HepG2 (cell line): ENCODE measurements around the gene SGPL1. TPM values are rescaled to one million over a fixed set of nuclear protein-coding genes. Genes with fewer than 3 reads are reported as not detected.

Experiments
- CBX1 ChIP-seq: IDR thresholded peaks from one replicate; pipeline ENCODE4 v1.6.1; 2016; ENCODE audit warnings: antibody characterized with exemption, low read depth
- HIVEP1 ChIP-seq: sonication (generic); formaldehyde crosslinking; IDR thresholded peaks from 2 replicates; pipeline ENCODE4 v1.4.0; 2020; ENCODE audit warnings: mild to moderate bottlenecking, missing genetic modification reagents
- MZF1 ChIP-seq: sonication (generic); formaldehyde crosslinking; IDR thresholded peaks from 2 replicates; pipeline ENCODE4 v1.8.1; 2023; ENCODE audit warnings: mild to moderate bottlenecking, missing genetic modification reagents, borderline replicate concordance
- NFKBIZ ChIP-seq: IDR thresholded peaks from 2 replicates; pipeline ENCODE4 v1.6.1; 2018; ENCODE audit warnings: missing genetic modification reagents, missing compliant biosample characterization
- SAFB2 ChIP-seq: sonication (generic); formaldehyde crosslinking; IDR thresholded peaks from 2 replicates; pipeline ENCODE4 v1.5.1; 2020; ENCODE audit warnings: missing genetic modification reagents, low read depth, mild to moderate bottlenecking, borderline replicate concordance
- SRSF4 ChIP-seq: fragments of 200-400 bp; formaldehyde crosslinking; IDR thresholded peaks from one replicate; pipeline ENCODE4 v1.6.1; 2018; ENCODE audit warnings: mild to moderate bottlenecking, low read depth, low read length, moderate library complexity; ENCODE audit not compliant: poor library complexity, severe bottlenecking
- TEAD3 ChIP-seq: optimal IDR thresholded peaks from 2 replicates; pipeline ENCODE3; 2016; ENCODE audit warnings: borderline replicate concordance
- XBP1 ChIP-seq: sonication (generic); formaldehyde crosslinking; IDR thresholded peaks from 2 replicates; pipeline ENCODE4 v1.5.0; 2020; ENCODE audit warnings: missing genetic modification reagents
- ZKSCAN8 ChIP-seq: IDR thresholded peaks from 2 replicates; pipeline ENCODE4 v1.6.1; 2016; ENCODE audit warnings: borderline replicate concordance, missing genetic modification reagents, missing compliant biosample characterization
- ZMAT3 ChIP-seq: sonication (generic); formaldehyde crosslinking; conservative IDR thresholded peaks from 2 replicates; pipeline ENCODE4 v1.7.0; 2021; ENCODE audit warnings: missing genetic modification reagents
- ZNF224 ChIP-seq: sonication (generic); formaldehyde crosslinking; IDR thresholded peaks from 2 replicates; pipeline ENCODE4 v1.5.0; 2020; ENCODE audit warnings: mild to moderate bottlenecking, missing genetic modification reagents
- ZNF225 ChIP-seq: sonication (generic); formaldehyde crosslinking; IDR thresholded peaks from 2 replicates; pipeline ENCODE4 v1.4.0; 2020; ENCODE audit warnings: mild to moderate bottlenecking, missing genetic modification reagents
- ZNF317 ChIP-seq: sonication (generic); formaldehyde crosslinking; IDR thresholded peaks from 2 replicates; pipeline ENCODE4 v1.5.0; 2020; ENCODE audit warnings: mild to moderate bottlenecking, missing genetic modification reagents
- ZNF501 ChIP-seq: sonication (generic); formaldehyde crosslinking; IDR thresholded peaks from 2 replicates; pipeline ENCODE4 v1.5.1; 2020; ENCODE audit warnings: mild to moderate bottlenecking, moderate library complexity, missing genetic modification reagents
- ZNF619 ChIP-seq: sonication (generic); formaldehyde crosslinking; IDR thresholded peaks from 2 replicates; pipeline ENCODE4 v1.4.0; 2020; ENCODE audit warnings: mild to moderate bottlenecking, missing genetic modification reagents
- polyA plus RNA-seq, 8 experiments: library from polyadenylated mRNA; depleted of rRNA in 3 of 8; stranded (reverse) in 7 of 8; unstranded in 1 of 8; fragments of >200 nt; fragmentation: Illumina TruSeq in 4 of 8; extraction: Trizol in 4 of 8; gene quantifications; 2 replicates each; pipeline versions ENCODE4 v1.2.1 to v1.2.3, GENCODE V29; 2011 to 2016; ENCODE audit warnings: low read depth in 4 of 8, missing spikeins in 1 of 8, mixed read lengths in 1 of 8; ENCODE audit not compliant: insufficient read depth in 1 of 8
- total RNA-seq, 5 experiments: library from RNA; depleted of rRNA; stranded (reverse); fragments of >200 nt; fragmentation: Illumina TruSeq; extraction: Trizol; gene quantifications; 2 replicates each; pipeline ENCODE4 v1.2.3, GENCODE V29; 2016; ENCODE audit warnings: low read depth in 1 of 5
- TF ChIP-seq, protein P1 (sequence below): sonication (generic); formaldehyde crosslinking; IDR thresholded peaks from 2 replicates; pipeline ENCODE4 v1.4.0; 2020; ENCODE audit warnings: low read depth, mild to moderate bottlenecking, missing genetic modification reagents
- TF ChIP-seq, protein P2 (sequence below): sonication (generic); formaldehyde crosslinking; IDR thresholded peaks from 2 replicates; pipeline ENCODE4 v1.4.0; 2020; ENCODE audit warnings: mild to moderate bottlenecking, missing genetic modification reagents
- TF ChIP-seq, protein P3 (sequence below): sonication (generic); formaldehyde crosslinking; conservative IDR thresholded peaks from 2 replicates; pipeline ENCODE4 v1.8.1; 2023; ENCODE audit warnings: missing genetic modification reagents
- TF ChIP-seq, protein P4 (sequence below): sonication (generic); formaldehyde crosslinking; conservative IDR thresholded peaks from 2 replicates; pipeline ENCODE4 v1.8.0; 2022; ENCODE audit warnings: low read depth, missing genetic modification reagents
- TF ChIP-seq, protein P5 (sequence below): sonication (generic); formaldehyde crosslinking; IDR thresholded peaks from 2 replicates; pipeline ENCODE4 v1.8.1; 2022; ENCODE audit warnings: mild to moderate bottlenecking, missing genetic modification reagents

The SGPL1 gene
- total and polyA plus RNA-seq, 2 of the 13 experiments (the other 11 are each of a cell fraction or from before 2014, with no cell fraction given), result 17.6 to 25.0 TPM

DNA sequence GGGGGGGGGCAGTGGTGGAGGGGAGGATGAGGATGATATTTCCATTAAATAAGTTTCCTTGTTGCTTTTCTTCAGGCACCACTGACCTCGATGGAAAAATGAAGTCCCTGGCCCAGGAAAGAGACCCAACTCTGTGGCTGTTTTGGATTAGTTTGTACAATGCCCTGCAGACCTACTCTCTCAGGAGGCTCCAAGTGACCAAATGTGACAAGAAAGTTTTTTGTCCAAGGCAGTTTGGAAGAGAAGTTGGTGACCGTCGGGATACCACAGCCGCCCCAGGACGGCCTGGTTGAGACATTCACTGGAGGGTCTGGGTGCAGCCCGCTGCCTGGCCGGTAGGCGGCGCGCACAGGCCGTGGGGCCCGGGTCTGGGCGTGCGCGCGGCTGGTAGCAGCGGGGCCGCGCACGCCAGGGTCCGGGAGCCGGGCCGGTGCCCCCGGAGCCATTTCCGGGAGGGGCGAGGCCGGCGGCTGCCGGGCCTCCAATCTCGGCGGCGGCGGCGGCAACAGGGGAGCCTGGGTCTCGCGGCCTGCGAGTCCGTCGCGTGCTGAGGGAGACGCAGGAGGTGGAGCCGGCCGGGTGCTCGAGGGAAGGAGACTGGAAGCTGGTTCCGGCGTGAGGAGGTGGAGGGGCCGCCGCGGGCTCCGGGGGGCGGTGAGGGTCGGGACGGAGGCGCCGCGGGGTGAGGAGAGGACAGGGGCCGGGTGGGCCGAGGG lies at the start of gene SGPL1 (continued):
- no peak for TF ChIP-seq NFKBIZ
- no peak for TF ChIP-seq CBX1
- no peak for TF ChIP-seq SRSF4
- no peak for TF ChIP-seq ZNF317 (CRISPR knock-in tag)
- TF ChIP-seq, protein P1, sequence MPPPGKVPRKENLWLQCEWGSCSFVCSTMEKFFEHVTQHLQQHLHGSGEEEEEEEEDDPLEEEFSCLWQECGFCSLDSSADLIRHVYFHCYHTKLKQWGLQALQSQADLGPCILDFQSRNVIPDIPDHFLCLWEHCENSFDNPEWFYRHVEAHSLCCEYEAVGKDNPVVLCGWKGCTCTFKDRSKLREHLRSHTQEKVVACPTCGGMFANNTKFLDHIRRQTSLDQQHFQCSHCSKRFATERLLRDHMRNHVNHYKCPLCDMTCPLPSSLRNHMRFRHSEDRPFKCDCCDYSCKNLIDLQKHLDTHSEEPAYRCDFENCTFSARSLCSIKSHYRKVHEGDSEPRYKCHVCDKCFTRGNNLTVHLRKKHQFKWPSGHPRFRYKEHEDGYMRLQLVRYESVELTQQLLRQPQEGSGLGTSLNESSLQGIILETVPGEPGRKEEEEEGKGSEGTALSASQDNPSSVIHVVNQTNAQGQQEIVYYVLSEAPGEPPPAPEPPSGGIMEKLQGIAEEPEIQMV (CRISPR knock-in tag), result no peak
- TF ChIP-seq ZNF619 (CRISPR knock-in tag), result no peak
- no peak for TF ChIP-seq ZNF501 (CRISPR knock-in tag)
- TF ChIP-seq, protein P2, sequence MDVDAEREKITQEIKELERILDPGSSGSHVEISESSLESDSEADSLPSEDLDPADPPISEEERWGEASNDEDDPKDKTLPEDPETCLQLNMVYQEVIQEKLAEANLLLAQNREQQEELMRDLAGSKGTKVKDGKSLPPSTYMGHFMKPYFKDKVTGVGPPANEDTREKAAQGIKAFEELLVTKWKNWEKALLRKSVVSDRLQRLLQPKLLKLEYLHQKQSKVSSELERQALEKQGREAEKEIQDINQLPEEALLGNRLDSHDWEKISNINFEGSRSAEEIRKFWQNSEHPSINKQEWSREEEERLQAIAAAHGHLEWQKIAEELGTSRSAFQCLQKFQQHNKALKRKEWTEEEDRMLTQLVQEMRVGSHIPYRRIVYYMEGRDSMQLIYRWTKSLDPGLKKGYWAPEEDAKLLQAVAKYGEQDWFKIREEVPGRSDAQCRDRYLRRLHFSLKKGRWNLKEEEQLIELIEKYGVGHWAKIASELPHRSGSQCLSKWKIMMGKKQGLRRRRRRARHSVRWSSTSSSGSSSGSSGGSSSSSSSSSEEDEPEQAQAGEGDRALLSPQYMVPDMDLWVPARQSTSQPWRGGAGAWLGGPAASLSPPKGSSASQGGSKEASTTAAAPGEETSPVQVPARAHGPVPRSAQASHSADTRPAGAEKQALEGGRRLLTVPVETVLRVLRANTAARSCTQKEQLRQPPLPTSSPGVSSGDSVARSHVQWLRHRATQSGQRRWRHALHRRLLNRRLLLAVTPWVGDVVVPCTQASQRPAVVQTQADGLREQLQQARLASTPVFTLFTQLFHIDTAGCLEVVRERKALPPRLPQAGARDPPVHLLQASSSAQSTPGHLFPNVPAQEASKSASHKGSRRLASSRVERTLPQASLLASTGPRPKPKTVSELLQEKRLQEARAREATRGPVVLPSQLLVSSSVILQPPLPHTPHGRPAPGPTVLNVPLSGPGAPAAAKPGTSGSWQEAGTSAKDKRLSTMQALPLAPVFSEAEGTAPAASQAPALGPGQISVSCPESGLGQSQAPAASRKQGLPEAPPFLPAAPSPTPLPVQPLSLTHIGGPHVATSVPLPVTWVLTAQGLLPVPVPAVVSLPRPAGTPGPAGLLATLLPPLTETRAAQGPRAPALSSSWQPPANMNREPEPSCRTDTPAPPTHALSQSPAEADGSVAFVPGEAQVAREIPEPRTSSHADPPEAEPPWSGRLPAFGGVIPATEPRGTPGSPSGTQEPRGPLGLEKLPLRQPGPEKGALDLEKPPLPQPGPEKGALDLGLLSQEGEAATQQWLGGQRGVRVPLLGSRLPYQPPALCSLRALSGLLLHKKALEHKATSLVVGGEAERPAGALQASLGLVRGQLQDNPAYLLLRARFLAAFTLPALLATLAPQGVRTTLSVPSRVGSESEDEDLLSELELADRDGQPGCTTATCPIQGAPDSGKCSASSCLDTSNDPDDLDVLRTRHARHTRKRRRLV (CRISPR knock-in tag), result no peak
- TF ChIP-seq ZMAT3 (CRISPR knock-in tag), result no peak
- no peak for TF ChIP-seq TEAD3
- TF ChIP-seq HIVEP1, result no peak
- TF ChIP-seq ZKSCAN8, result no peak
- TF ChIP-seq, protein P3, sequence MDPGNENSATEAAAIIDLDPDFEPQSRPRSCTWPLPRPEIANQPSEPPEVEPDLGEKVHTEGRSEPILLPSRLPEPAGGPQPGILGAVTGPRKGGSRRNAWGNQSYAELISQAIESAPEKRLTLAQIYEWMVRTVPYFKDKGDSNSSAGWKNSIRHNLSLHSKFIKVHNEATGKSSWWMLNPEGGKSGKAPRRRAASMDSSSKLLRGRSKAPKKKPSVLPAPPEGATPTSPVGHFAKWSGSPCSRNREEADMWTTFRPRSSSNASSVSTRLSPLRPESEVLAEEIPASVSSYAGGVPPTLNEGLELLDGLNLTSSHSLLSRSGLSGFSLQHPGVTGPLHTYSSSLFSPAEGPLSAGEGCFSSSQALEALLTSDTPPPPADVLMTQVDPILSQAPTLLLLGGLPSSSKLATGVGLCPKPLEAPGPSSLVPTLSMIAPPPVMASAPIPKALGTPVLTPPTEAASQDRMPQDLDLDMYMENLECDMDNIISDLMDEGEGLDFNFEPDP (CRISPR knock-in tag), result no peak
- no peak for TF ChIP-seq MZF1 (CRISPR knock-in tag)
- no peak for TF ChIP-seq ZNF224
- no peak for TF ChIP-seq ZNF225 (CRISPR knock-in tag)
- no peak for TF ChIP-seq SAFB2 (CRISPR knock-in tag)
- TF ChIP-seq, protein P4, sequence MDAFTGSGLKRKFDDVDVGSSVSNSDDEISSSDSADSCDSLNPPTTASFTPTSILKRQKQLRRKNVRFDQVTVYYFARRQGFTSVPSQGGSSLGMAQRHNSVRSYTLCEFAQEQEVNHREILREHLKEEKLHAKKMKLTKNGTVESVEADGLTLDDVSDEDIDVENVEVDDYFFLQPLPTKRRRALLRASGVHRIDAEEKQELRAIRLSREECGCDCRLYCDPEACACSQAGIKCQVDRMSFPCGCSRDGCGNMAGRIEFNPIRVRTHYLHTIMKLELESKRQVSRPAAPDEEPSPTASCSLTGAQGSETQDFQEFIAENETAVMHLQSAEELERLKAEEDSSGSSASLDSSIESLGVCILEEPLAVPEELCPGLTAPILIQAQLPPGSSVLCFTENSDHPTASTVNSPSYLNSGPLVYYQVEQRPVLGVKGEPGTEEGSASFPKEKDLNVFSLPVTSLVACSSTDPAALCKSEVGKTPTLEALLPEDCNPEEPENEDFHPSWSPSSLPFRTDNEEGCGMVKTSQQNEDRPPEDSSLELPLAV (CRISPR knock-in tag), result no peak
- TF ChIP-seq, protein P5, sequence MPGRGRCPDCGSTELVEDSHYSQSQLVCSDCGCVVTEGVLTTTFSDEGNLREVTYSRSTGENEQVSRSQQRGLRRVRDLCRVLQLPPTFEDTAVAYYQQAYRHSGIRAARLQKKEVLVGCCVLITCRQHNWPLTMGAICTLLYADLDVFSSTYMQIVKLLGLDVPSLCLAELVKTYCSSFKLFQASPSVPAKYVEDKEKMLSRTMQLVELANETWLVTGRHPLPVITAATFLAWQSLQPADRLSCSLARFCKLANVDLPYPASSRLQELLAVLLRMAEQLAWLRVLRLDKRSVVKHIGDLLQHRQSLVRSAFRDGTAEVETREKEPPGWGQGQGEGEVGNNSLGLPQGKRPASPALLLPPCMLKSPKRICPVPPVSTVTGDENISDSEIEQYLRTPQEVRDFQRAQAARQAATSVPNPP (CRISPR knock-in tag), result no peak
- TF ChIP-seq XBP1 (CRISPR knock-in tag), result no peak
